GM12872 (cell line): ENCODE data around the gene ADCY7.

Source experiments
- CTCF ChIP-seq: IDR thresholded peaks from 3 replicates; pipeline ENCODE4 v1.5.1; 2011; ENCODE audit warnings: low read depth, mild to moderate bottlenecking, low read length, moderate library complexity; ENCODE audit not compliant: insufficient read depth

Gene ADCY7

GRCh38 chr16:50266337-50267091, at the start of gene ADCY7:
Gene ADCY7, plus strand, starts transcription at chr16:50266551. Its CDS starts 21,629 bp downstream, at chr16:50288180.
- TF ChIP-seq CTCF = no peak

GRCh38 chr16:50219402-50219975, 46.9 kb upstream of the ADCY7 start:
- TF ChIP-seq CTCF = no peak

GRCh38 chr16:50224286-50224685, 42.1 kb upstream of the ADCY7 start:
- no peak for TF ChIP-seq CTCF

GRCh38 chr16:50227120-50227519, 39.2 kb upstream of the ADCY7 start:
- TF ChIP-seq CTCF = no peak

- no peak for TF ChIP-seq CTCF
These were observed 38.7 kb upstream of the ADCY7 start for GRCh38 chr16:50227665-50228064.

- no peak for TF ChIP-seq CTCF
These were observed 37.9 kb upstream of the ADCY7 start for GRCh38 chr16:50228364-50228868.

GRCh38 chr16:50229149-50229726, 37.1 kb upstream of the ADCY7 start:
- no peak for TF ChIP-seq CTCF
